ENCODE measurements around the gene PRRG1.

Gene PRRG1

DNA sequence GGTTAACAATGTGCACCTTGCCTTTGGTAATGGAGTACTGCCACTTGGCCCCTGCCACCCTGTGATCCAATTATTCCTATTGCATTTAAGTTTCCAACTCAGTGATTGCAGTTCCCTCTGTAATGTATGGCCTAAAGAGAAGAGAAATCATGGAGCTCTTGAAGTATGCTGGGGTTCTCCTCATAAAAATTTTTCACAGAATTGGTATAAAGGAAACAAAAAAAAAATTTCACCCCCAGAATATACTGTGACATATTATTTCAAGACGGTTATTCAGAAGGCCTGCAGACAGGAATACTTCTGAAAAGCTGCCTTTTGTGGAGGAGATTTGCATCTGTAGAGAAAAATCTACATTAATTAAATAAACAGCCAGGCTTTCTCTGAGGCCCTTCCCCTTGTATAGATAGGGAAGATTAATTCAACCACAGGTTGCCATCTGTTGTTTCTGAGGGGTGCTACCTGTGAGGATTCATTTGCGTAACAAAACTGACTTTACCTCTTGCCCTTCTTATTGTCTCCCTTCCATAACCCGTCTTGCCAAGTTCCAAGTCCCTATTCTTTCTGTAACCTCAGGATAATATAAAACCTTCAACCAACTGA is 127.5 kb downstream of the PRRG1 start:
- no peak for TF ChIP-seq GATA3 (IDR thresholded peaks at IDR 0.05; ENCODE audit: low read depth, low read length)

DNA sequence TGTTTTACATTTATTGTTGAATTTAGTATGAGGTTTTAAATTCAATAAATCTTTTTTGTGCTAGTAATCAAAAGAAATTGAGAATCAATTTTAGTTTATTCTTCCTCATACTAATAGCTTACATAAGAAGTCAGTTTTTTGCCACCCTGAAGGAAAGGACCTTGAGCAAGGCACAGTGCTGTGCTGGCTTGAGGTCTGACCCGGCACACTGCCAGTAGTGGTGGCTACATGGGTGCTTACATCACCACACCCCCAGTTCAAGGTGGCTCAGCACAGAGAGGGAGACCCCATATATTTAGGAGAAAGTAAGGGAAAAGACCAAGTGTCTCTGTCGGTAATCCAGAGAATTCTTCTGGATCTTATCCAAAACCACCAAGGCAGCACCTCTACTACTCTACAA is 136.3 kb downstream of the PRRG1 start:
- TF ChIP-seq GATA2 (IDR thresholded peaks at IDR 0.05; ENCODE audit: low read depth, low read length): no peak
- no peak for TF ChIP-seq GATA3 (IDR thresholded peaks at IDR 0.05; ENCODE audit: low read depth, low read length)

DNA sequence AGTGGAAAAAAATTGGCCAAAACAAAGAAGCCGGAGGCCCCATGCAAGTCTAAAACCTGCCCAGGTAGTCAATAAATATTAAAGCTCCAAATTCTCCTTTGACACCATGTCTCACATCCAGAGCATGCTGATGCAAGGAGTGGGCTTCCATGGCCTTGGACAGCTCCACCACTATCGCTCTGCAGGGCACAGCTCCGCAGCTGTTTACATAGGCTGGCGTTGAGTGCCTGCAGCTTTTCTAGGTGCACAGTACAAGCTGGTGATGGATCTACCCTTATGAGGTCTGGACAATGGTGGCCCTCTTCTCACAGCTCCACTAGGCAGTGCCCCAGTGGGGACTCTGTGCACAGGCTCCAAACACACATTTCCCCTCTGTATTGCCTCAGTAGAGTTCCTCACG is 138.1 kb downstream of the PRRG1 start:
- no peak for TF ChIP-seq GATA2 (IDR thresholded peaks at IDR 0.05; ENCODE audit: low read depth, low read length)
- TF ChIP-seq GATA3 (IDR thresholded peaks at IDR 0.05; ENCODE audit: low read depth, low read length): no peak

DNA sequence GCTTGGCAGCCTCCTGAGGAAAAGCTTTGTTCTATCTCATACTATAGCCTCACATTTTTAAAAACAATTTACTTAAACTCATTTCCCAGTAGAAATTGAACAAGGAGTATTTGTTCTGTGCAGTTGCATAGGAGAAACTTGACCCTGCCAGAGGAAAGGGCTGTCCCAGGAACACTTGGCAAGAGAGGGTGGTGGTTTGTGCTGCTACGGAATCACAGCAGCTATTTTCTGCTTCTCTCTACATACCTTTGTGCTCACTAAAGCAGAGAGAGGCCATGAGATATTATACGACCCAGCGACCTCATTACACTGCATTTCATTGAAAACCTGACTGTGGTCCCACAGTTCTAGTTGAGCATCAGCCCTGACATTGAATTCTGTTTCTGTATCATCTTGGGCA is 139.2 kb downstream of the PRRG1 start:
- TF ChIP-seq GATA3 (IDR thresholded peaks at IDR 0.05; ENCODE audit: low read depth, low read length) (no peak), GATA2 (IDR thresholded peaks at IDR 0.05; ENCODE audit: low read depth, low read length) (no peak)

DNA sequence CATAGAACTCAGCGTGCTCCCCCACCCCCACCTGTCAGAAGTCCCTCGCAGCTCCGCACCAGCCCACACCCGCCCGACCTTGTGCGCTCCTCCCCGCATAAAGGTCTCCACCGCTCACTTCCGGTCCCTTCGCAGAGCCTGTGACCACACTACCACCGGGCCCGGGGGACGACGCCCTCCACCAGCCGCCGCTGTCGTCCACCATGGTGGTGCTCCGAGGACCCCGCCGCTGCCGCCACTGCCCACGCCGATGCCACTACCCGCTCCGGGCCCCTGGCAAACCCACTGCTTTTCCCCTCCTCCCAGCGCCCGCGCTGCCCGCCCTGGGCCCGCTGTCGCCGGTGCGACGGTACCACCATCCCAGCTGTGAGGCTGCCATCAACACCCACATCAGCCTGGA is 142.5 kb downstream of the PRRG1 start:
- TF ChIP-seq GATA3 (IDR thresholded peaks at IDR 0.05; ENCODE audit: low read depth, low read length): no peak
- no peak for TF ChIP-seq GATA2 (IDR thresholded peaks at IDR 0.05; ENCODE audit: low read depth, low read length)

DNA sequence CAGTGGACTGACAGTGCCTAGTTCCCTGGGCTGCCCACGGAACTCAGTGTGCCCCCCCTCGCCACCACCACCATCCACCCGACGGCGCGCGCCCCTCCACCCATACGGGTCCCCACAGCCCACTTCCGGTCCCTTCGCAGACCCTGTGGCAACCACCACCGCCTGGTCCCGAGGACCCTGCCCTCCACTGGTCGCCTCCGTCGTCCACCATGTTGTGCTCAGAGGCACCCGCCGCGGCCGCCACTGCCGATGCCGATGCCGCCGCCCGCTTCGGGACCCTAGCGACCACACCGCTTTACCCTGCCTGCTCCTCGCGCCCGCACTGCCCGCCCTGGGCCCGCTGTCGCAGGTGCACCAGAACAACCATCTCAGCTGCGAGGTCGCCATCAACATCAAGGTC is 155.8 kb downstream of the PRRG1 start:
- no peak for TF ChIP-seq GATA2 (IDR thresholded peaks at IDR 0.05; ENCODE audit: low read depth, low read length)
- TF ChIP-seq GATA3 (IDR thresholded peaks at IDR 0.05; ENCODE audit: low read depth, low read length): no peak
